PFSK-1 (cell line): ENCODE measurements around the gene SH3PXD2A.

Experiments
- FOXP2 ChIP-seq: optimal IDR thresholded peaks from 2 replicates; pipeline ENCODE3; 2011; ENCODE audit warnings: borderline replicate concordance, control low read depth, inconsistent platforms; ENCODE audit not compliant: insufficient read depth; ENCODE audit errors: extremely low read length, extremely low read depth
- POLR2AphosphoS5 ChIP-seq: IDR thresholded peaks from 2 replicates; pipeline ENCODE4 v1.6.1; 2012; ENCODE audit warnings: low read depth, mild to moderate bottlenecking, control low read depth, low read length, moderate library complexity
- REST ChIP-seq, 2 experiments: IDR thresholded peaks; 2 replicates each; pipeline versions ENCODE4 v1.6.1 to v1.8.0; 2011 to 2012; ENCODE audit warnings: low read depth in 2 of 2, low read length in 2 of 2, control low read depth in 1 of 2, inconsistent platforms in 1 of 2, mild to moderate bottlenecking in 1 of 2, moderate library complexity in 1 of 2; ENCODE audit not compliant: insufficient read depth in 1 of 2
- SIN3A ChIP-seq: IDR thresholded peaks from 2 replicates; pipeline ENCODE4 v1.6.1; 2012; ENCODE audit warnings: mild to moderate bottlenecking, low read length, moderate library complexity, borderline replicate concordance; ENCODE audit not compliant: insufficient read depth
- TAF1 ChIP-seq: IDR thresholded peaks from 2 replicates; pipeline ENCODE4 v1.6.1; 2012; ENCODE audit warnings: low read length, control low read depth, borderline replicate concordance; ENCODE audit not compliant: insufficient read depth

The SH3PXD2A gene

GRCh38 chr10:103759100-103759781, 96.1 kb downstream of the SH3PXD2A start:
- no peak for TF ChIP-seq POLR2AphosphoS5
- TF ChIP-seq FOXP2 = peak; percentile 38

- TF ChIP-seq FOXP2 (no peak), TAF1 (no peak), POLR2AphosphoS5 (no peak), SIN3A (no peak), REST (IDR thresholded peaks at IDR 0.05; ENCODE audit: insufficient read depth in 1 of 2, low read depth in 2 of 2, low read length in 2 of 2) (no peak)
These were observed 97.1 kb downstream of the SH3PXD2A start for GRCh38 chr10:103758294-103758681.

GRCh38 chr10:103757531-103758293, 97.7 kb downstream of the SH3PXD2A start:
- TF ChIP-seq POLR2AphosphoS5 (no peak), SIN3A (no peak), TAF1 (no peak), FOXP2 (peak; percentile 49), REST (IDR thresholded peaks at IDR 0.05; ENCODE audit: insufficient read depth in 1 of 2, low read depth in 2 of 2, low read length in 2 of 2) (no peak)

- TF ChIP-seq POLR2AphosphoS5 = no peak
- TF ChIP-seq SIN3A = no peak
- TF ChIP-seq FOXP2 = no peak
- TF ChIP-seq REST (IDR thresholded peaks at IDR 0.05; ENCODE audit: insufficient read depth in 1 of 2, low read depth in 2 of 2, low read length in 2 of 2) = no peak
- TF ChIP-seq TAF1 = no peak
These were observed 99.0 kb downstream of the SH3PXD2A start for GRCh38 chr10:103756277-103756869.

- TF ChIP-seq FOXP2 = no peak
- no peak for TF ChIP-seq SIN3A
- TF ChIP-seq POLR2AphosphoS5 = no peak
- TF ChIP-seq REST (IDR thresholded peaks at IDR 0.05; ENCODE audit: insufficient read depth in 1 of 2, low read depth in 2 of 2, low read length in 2 of 2) = no peak
- TF ChIP-seq TAF1 = no peak
These were observed 102.6 kb downstream of the SH3PXD2A start for GRCh38 chr10:103752680-103753248.
